GM12864 (cell line): ENCODE results near the gene ARHGAP8.

Experiments
- DNase-seq: peaks from one replicate; pipeline ENCODE4 v3.0.0-alpha.2; 2011; ENCODE audit warnings: low read depth
- H3K4me3 ChIP-seq: 2 replicates; pipeline ENCODE4 v1.5.1; 2011; ENCODE audit warnings: mild to moderate bottlenecking, low read depth, low read length, control low read depth
- TF ChIP-seq, protein P1 (sequence below): IDR thresholded peaks from 2 replicates; pipeline ENCODE4 v1.5.1; 2011; ENCODE audit warnings: low read depth, mild to moderate bottlenecking, moderate library complexity, low read length, control low read depth, inconsistent platforms; ENCODE audit errors: missing control alignments

The ARHGAP8 gene

DNA sequence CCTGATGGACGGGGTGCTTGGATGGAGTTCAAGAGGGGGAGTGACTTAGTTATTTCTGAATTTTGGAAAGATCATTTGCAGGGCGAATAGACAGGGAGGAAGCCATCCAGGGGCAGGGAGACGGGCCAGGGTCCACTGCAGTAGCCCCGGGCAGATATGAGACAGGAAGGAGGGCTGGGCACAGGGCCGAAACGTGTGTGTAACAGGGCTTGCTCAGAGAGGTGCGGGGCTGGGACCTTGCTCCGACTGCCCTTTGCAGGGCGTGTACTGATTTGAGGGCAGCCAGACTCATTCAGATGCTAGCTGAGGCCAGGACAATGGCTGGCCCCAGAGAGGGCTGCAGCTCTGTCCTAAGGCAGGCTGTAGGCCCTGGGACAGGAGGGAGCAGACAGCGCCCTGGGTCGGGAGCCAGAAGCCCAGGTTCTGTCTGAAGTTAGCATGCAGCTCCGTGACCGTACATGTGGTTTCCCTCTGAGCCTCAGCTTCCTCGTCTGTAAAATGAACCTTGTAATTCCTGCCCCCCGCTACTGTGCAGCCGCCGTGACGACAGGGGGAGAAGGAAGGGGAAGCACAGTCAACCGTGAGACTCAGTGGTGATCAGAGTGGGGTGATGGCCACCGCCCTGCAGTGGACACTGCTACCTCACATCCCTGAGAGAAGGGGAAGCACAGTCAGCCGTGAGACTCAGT lies 154.0 kb downstream of the ARHGAP8 start:
- TF ChIP-seq, protein P1, sequence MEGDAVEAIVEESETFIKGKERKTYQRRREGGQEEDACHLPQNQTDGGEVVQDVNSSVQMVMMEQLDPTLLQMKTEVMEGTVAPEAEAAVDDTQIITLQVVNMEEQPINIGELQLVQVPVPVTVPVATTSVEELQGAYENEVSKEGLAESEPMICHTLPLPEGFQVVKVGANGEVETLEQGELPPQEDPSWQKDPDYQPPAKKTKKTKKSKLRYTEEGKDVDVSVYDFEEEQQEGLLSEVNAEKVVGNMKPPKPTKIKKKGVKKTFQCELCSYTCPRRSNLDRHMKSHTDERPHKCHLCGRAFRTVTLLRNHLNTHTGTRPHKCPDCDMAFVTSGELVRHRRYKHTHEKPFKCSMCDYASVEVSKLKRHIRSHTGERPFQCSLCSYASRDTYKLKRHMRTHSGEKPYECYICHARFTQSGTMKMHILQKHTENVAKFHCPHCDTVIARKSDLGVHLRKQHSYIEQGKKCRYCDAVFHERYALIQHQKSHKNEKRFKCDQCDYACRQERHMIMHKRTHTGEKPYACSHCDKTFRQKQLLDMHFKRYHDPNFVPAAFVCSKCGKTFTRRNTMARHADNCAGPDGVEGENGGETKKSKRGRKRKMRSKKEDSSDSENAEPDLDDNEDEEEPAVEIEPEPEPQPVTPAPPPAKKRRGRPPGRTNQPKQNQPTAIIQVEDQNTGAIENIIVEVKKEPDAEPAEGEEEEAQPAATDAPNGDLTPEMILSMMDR: no peak
- no peak overlapping the region for H3K4me3 ChIP-seq
- no peak for DNase-seq

DNA sequence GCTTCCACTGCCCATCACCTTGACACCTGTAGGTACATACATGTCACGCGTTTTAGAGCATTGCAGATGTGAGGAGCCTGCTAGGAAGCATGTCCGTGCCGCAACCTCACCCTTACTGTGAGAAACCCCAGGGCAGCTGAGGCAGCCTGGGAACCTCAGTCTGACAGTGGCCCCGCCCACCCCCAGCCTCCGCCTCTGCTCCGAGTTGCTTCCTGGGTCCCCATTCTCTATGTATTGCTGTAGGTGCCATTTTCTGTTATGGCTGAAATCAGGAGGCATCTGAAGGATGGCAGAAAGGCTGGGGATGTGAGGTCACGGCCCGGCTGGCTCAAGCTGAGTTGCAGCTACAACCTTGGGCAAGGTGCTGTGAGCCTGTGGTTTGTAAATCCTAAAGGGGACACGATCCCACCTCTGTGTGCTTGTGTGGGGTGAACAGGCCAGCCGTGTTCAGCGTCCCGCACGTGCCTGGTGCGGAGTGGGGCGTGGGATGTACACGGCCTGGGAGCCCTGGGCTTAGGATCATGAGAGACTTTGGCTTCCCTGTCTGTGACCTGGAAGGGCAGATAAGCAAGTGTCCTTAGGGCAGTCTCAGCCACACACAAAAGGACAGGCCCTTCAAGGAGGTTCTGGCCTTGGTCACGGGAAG lies 154.7 kb downstream of the ARHGAP8 start:
- TF ChIP-seq, protein P1: no peak

DNA sequence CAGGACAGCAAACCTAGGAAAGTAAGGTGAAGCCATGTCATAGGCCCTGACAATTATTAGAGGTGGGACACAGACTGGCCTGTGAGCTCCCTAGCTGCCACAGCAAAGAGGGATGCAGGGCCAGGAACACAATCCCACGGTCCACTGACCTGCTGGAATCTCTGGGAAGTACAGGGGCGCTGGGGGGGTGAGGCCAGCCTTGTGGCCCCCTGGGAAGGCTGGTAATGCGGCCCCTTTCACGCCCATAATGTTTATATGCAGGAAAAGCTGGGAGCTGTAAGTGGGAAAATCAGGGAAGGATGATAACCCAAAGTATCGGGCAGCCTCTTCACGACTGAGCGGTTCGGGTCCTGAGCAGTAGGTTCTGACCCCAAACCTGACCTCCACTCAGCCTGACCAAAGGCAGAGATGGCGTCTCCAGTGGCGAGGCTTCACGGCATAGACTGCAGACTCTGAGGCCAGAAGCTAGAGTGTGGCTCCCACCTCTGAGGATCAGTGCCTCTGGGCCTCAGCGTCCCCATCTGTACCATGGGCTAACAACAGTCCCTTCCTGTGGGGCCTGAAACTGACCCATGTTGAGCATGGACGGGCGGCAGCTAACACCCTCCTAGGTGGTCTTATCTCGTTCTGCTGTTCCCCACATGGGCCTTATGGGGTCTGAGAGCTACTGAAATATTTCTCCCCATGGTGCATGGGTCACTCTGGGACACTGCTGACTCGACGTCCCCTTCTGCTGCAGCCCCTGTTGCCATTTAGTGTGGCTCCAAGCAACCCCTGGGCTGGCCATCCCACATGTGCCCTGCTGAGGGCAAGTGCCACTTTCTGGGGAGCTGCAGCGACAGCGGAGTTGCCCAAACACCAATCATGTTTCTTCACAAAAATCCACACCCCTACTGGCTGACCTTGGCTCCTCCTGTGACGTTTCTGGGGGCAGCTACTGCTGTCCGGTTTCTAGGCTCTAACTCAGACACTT lies 155.7 kb downstream of the ARHGAP8 start:
- no peak for DNase-seq
- TF ChIP-seq, protein P1: no peak
- H3K4me3 ChIP-seq: no peak overlapping the region

More for the DNA sequence above, 154.7 kb downstream of the ARHGAP8 start:
- H3K4me3 ChIP-seq: no peak overlapping the region
- DNase-seq: no peak

DNA sequence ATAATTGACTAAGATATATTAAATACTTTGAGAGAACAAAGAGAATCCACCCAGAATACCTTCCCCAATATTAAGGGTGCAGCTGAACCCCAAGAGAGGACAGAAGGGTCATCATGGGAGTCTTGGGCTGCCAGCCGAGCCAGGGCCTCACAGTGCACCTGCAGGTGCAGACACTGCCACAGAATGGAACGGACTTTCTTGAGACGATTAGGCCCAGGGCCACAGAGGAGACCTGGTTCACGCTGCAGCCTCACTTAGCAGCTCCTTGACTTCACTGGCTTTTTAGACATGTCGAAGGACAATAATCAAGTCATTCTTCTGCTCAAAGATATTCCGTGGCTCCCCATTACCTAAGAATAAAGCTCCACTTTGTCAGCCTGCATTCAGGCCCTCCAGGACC lies 156.9 kb downstream of the ARHGAP8 start:
- TF ChIP-seq, protein P1: no peak
- H3K4me3 ChIP-seq: no peak overlapping the region
- no peak for DNase-seq
